HG03460 (cell line): ENCODE results near the gene NUTM2E.
"Not testable (repeated sequence)": the region's sequence is repeated elsewhere in the genome, so short reads cannot be mapped to it uniquely, and the experiment has no call there.

Source experiments
- ATAC-seq: cut with Tn5 transposase; IDR thresholded peaks from one replicate; pipeline ENCODE4 v1.9.1; 2021; ENCODE audit not compliant: unreplicated experiment

The NUTM2E gene, protein sequence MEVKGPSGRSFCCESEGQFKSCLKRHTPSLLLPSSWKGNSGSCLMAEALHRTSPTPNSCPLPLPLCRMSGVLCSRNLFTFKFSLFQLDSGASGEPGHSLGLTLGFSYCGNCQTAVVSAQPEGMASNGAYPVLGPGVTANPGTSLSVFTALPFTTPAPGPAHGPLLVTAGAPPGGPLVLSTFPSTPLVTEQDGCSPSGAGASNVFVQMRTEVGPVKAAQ (N-terminal part only)

DNA sequence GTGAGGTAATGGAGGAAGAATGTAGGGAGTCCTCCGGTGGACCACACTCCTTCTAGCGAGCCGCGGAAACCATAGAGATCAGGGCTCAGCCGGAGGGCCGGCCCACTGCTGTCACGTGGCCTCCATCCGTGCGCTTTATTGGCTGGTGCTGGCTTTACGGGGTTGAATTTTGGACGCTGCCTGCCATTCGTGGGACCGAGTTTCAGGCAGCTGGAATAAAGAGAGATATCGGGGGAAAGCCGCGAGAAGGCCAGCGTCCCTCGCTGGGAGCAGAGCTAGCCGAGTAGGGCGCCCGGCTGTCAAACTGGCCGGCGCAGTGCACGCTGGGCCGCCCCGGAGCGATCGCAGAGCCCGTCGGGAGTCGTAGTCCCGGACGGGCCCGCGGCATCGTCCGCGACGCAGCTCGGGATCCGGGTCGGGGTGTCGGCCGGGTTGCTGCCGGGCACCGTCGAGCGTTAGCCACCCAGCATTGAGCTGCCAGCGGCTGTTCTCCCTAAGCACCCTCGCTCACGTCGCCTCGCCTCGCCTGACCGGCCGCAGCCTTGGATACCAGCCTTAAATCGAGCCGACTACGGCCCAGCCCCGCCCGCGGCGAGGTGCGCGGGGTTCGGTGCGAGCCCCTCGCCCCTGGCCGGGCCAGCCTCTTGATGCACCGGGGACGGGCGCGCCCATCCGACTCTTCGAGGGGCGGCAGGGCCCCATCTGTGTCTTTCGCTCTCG is at the start of gene NUTM2E:
Gene NUTM2E (plus strand): TSS at position 244 of the 720 bp plus-strand sequence. CDS start 15,002 bp downstream, outside the sequence.
- peak; percentile 95 for ATAC-seq

DNA sequence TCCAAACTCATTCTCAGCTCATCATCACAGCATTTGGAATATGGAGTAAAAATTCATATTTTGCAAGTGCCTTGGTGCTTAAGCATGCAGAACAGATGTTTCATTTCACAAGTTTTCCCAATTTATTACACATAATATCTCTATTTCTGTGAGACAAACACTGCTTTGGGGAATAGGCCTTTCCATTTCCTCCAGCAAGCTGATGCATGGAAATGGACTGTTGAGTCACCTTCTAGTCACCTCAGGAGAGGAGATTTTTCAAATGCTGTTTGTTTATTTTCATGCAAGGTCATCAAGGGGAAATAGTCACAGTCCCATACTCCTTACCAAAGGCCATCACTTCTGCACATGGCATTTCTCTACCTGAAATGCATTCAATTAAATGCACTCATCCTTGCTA is 48.5 kb upstream of the NUTM2E start:
- ATAC-seq = not testable (repeated sequence)

DNA sequence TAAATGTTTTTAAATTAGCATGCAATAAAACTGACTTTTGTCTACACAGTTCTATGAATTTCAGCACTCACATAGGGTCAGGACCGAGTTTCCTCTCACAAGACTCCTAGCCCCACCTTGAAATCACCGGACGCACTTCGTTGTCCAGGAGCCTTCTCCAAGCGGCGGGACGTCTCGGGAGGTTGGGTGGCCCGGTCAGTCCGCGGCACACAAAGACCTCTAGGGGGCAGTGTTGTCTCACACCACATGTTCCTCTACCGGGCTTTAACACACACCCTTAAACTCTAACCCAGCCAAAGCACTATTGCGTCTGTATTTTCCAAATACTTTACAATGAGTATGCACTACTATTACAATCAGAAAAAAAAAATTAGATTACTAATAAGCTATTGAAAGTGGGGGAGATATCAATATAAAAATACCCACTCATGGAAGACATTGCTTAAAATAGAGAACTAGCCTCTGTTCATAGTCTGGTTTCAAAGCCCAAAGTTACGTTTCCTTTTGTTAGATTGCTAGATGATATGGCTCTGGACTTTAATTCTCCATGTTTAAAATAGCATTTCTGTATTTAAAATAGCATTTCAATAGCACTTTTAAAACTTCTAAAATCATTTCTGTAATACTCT is 47.1 kb upstream of the NUTM2E start:
- ATAC-seq = peak; percentile 88

DNA sequence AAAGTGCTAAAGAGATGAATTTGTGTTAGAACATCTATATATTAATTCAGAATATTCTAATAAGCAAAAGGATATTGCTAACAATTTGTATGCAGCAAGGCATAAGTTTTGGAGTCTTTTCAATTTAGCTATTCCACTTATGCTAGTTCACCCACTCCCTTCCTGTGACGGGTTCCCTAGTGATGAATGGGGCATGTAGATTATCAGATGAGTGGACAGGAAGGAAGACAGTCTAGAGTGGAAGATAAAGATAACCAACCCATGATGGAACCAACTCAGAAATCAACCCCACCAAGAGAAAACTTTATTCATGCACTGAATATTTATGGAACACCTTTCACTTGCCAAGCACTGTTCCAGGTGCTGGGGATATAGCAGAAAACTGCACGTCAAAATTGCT is 46.5 kb upstream of the NUTM2E start:
- not testable (repeated sequence) for ATAC-seq

DNA sequence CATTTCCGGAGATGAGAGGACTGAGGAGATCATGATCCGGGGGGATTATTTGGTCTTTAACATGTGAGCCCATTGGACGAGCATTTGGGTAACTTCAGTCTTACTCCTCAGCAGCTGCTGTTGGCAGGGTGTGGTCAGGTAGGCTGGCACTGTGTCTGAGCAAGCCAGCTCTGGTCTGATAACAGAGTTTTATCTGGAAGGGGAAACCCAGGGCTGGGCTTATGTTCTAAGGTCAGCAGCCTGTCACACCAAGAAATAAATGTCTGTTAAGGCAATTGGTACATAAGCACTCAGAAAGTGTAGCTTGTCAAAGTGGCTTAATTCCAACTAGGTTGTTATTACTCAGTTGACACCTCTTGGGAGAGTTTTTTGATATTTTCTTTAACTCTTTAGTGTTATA is 45.0 kb upstream of the NUTM2E start:
- not testable (repeated sequence) for ATAC-seq

DNA sequence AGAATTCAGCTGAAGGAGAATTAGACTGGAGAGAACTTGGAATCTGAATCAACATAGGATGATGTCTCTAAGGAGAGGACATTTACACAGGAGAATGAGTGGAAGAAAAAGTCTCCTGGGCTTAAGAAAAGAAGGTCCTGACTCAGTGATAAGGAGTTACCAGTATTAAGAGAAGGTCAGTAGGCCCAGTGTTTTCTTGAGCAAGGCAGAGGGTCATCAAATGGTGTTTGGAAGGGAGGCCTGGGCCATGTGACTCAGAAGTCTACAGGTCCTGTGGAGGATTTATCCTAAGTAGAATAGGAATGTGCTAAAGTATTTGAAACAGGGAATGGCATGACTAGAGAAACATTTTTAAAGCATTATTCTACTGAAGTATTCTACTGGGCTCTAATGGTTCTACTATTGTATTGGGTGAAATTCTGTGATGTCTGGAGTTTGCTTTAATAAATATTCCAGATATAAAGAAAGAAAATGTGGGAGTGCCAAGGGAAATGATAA is 39.0 kb upstream of the NUTM2E start:
- ATAC-seq = not testable (repeated sequence)

DNA sequence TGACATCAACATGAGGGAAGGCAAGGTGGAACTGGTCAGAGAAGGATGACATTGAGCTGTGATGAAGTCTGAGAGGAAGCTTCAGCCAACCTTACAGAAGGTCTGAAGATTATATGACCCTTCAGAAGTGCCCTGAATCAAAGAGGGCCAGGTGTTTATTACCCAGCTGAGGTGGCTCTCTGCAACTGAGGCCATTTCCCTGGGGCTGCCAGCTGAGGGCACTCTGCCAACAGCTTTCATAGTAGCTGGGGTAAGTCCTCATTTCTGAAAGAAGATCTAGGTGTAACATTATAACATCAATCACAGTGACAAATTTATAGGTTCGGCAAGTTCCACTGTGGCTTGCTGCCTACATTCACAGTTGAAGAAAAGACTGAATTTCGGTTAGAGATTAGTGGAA is 37.2 kb upstream of the NUTM2E start:
- not testable (repeated sequence) for ATAC-seq

DNA sequence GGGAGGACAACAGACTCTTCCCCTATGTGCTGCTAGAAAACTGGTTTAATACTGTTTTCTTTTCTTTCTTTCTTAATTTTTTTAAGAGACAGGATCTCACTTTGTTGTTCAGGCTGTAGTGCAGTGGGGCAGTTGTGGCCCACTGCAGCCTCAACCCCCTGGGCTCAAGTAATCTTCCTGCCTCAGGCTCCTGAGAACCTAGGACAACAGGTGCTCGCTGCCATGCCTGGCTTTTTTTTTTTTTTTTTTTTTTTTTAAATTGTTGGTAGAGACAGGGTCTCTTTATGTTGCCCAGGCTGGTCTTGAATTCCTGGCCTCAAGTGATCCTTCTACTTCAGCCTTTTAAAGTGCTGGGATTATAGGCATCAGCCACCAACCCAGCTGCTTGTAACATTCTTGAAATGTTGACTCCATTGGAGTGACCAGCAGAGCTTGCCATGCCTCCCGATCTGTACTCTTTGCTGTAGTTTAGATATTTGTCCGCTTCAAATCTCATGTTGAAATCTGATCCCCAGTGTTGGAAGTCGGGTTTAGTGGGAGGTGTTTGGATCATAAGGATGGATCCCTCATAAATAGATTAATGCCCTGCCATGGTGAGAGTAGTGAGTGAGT is 34.5 kb upstream of the NUTM2E start:
- not testable (repeated sequence) for ATAC-seq

DNA sequence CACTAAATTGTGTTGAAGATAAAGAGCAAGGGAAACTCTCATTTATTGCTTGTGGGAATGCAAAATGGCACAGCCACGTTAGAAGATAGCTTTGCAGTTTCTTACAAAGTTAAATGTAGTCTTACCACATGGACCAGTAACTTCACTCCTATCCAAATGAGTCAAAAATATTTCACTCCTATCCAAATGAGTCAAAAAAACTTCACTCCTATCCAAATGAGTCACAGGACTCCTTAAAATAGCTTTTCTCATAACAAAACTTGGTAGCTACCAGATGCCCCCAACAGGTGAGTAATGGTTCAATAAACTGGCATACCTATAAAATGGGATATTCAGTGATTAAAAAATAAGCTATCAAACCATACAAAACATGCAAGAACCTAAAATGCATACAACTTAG is 27.2 kb upstream of the NUTM2E start:
- peak; percentile 59 for ATAC-seq

DNA sequence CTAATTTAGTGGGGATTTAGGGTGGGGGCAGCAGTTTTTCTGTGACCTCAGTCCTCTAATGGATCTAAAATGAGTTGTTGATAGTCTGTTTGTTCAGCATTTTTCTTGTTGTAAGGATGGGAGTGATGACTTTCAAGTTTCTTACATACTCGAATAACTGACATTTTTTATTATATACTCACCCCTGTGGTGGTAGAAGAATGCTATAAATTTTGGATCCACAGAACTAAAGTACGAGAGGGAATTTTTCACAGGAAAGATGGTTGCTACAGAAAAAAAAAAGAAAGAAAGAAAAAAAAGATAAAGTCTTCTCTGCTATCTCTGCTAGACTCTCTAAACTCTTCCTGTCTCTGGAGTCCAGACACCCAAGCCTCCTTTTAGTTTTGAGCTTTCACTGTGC is 20.7 kb upstream of the NUTM2E start:
- not testable (repeated sequence) for ATAC-seq

DNA sequence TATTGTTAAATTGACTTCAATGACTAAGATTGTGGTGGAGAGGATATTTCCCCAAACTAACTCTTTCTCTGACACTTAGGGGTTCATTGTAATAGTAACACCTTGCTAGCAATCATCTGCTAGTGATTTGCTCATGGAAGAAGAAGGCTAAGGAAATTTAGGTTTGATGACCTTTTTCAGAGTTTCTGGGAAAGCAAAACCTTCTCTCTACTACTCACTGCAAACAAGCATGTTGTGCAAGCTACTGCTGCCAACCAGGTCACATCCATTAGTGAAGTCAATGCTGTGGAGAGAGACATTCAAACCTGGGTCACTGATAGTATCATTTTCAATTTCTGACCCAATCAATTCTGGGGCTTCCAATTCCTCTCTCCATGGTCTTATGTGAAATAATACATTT is 14.6 kb upstream of the NUTM2E start:
- ATAC-seq = not testable (repeated sequence)

DNA sequence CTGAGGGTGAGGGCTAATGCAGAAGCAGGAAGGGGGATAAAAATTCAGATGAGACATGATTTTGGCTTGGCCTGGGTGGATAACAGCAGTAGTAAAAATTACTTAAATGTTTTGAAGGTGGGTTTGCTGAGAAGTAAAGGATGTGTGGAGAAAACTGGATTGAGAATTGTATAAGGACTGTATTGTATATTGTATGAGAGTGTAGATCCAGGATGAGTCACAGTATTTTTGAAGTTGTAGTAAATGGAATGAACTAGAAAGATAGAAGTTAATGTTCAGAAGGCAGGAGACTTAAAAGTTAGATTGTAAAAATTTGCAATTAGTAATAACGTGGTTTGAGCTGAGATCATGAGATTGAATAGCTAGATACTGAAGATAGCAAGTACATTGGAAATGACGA is 10.2 kb upstream of the NUTM2E start:
- not testable (repeated sequence) for ATAC-seq

DNA sequence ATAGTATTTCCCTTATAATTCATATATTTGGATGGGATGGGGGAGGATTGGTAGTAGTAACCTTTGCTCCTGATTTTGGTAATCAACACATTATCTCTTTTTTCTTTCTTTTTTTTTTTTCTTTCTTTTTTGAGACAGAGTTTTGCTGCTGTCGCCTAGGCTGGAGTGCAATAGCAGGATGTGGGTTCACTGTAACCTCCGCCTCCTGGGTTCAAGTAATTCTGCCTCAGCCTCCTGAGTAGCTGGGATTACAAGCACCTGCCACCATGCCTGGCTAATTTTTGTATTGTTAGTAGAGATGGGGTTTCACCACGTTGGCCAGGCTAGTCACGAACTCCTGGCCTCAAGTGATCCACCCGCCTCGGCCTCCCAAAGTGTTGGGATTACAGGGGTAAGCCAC is 3.2 kb upstream of the NUTM2E start:
- ATAC-seq = not testable (repeated sequence)

DNA sequence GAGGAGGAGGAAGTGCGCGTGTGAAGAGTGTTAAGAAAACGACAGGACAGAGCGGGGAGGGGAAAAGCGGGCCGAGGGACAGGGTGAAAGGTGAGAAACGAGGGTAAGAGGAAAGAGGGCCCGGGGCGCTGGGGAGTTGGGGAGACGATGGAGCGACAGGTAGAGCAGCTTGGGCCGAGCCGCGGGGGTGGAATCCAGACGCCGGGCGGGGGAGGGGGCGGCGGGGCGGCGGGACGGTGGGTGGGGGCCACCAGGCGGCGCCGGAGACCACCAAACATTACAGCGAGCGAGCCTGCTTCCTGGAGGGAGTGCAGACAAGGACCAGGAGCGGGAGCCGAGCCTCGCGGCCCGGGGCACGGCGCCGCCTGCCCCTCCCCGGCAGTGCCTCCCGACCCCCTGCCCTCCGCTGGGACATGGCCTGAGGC is 940 bp upstream of the NUTM2E start:
- ATAC-seq = peak; percentile 18

DNA sequence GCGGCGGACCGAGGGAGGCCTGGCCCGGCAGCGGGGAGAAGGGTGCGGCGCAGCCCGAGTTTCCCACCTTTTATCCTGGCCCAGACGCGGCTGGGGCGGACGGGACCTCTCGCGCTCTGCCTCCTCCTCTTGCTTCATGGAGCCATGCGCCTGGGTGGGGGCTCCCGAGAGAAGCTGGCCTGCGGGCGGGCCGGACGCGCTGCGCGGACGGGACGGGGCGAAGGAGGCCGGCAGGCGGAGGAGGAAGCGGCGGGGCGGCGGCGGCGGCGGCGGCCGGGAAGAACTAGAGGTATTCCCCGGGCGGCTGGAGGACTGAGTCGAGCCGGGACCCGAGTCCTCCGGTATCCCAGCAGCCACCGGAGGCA is 426 bp upstream of the NUTM2E start:
- ATAC-seq = not testable (repeated sequence)

DNA sequence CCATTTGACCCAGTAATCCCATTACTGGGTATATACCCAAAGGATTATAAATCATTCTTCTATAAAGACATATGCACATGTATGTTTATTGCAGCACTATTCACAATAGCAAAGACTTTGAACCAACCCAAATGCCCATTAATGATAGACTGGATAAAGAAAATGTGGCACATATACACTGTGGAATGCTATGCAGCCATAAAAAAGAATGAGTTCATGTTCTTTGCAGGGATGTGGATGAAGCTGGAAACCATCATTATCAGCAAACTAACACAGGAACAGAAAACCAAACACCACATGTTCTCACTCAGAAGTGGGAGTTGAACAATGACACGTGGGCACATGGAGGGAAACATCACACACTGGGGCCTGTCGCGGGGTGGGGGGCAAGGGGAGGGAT is 7.3 kb downstream of the NUTM2E start:
- ATAC-seq = not testable (repeated sequence)

DNA sequence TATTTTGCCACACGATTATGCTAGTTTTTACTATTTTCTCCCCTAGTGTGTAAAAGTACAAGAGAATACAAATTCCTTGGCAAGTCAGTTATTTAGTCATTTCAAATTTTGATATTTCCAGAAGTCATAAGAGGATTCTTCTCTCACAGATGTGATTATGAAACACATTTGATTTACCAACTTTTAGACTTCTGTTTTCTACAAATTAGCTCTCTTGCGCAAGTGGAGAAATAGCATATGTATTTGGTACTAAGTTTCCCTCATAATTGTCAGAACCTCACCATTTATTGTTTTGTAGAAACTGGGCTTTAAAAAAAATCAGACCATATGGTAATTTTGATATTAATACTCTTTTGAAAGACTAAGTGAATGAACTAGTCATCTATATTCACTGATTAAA is 9.4 kb downstream of the NUTM2E start:
- ATAC-seq = not testable (repeated sequence)

DNA sequence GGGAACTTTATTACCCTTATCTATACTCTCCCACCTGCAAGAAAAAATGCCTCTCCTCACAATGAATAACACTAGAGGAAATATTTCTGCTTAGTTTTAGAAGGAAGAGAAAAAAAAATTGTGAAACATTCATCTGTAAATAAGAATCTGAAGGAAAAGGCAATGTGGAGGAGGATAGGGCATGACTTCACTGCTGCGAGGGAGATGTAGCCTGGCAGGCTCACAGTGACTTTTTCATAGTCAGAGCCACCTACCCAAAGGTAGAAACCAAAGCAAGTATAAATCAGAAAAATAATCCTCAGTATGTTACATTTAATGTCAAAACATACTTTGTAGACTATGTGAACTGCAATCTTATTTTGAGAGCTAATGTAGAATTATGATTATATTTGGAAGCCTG is 10.4 kb downstream of the NUTM2E start:
- not testable (repeated sequence) for ATAC-seq

DNA sequence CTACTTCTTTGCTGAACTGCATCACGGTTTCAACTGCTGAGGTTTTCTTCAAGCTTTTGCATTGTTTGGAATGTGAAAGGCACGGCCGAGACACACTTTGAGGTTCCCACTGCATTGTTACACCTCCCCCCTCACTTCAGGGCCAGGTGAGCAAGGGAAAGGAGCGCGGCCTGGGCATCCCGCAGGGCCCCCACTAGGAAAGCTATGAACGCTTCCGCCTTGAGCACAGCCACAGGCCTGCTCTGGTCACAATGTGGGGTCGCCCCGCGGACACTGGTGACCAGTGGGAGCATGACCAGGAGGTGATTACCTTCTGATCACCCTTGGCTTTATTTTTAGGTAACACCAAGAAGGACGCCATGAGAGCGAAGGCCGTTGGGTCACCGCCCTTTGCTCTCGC is 11.9 kb downstream of the NUTM2E start:
- not testable (repeated sequence) for ATAC-seq

DNA sequence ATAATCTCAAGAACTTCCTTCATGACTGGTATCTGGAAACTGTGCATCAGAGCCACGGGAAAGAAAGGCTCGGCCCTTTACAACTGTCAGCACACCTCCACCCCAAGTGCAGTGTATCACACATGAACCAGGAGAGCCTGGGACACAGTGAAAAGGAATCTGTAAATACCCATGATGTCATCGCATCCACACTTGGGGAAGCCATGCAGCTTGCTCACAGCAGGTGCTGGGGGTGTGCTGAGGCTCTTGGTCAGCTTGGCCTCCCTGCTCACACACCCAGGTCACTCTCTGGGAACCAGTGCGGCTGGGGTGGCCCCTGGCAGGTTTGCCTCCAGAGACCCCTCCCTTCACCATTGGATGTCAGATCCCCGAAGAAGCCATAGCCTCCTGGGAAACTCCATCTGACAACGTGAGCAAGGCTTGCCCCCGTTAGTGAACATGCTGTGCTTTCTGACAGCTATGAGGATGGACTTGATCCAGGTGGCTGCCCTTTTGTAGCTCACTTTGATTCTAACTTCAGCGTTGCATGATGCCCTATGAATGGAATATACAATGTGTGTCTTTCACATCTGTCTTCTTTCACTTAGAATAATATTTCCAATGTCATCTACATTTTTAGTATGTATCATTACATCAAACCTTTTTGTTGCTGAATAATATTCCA is 26.8 kb downstream of the NUTM2E start:
- not testable (repeated sequence) for ATAC-seq

DNA sequence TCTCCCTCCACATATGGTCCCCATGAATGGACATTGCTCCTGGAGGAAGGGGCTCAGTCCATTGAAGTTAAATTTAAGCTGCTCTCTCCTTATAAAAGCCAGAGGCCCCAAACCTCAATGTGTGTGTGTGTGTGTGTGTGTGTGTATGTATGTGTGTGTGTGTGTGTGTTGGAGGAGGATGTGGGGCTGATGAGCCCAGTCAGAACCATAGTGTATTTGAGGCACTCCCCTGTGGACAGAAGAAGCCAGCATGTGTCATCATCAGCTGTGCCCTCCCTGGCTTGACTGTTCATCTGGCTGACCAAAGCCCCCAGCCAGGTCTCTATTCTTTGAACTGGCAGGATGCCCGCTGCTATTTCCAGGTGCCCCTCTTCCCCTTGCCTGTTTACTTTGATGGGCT is 35.7 kb downstream of the NUTM2E start:
- ATAC-seq = not testable (repeated sequence)
